ENCODE measurements around the gene MDGA2.

DNA sequence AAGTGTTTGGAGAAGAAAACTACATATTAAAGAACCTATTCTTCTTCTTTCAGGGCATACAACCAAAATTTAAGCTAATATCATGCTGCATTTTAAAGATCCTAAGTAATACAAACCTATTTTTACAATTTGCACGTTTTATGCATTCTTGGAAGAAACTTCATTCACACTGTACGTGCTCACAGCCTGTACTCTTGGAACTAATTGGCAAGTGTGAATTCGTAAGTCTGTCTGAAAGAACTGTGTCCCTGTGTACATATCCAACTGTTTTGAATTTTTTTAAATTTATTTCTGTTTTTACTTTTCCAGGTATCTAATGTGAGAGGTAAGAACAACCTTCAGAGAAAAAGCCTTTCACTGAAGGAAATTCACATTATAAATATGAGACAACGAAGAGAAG lies 347.0 kb downstream of the MDGA2 start:
- TF ChIP-seq CTCF (IDR thresholded peaks at IDR 0.05) (no peak), POLR2A (IDR thresholded peaks at IDR 0.05) (no peak), EP300 (IDR thresholded peaks at IDR 0.05) (no peak)

All from stomach (tissue), 4 donors.